Measurements from ENCODE around the gene CAVIN1.
"Not testable (repeated sequence)": the region's sequence is repeated elsewhere in the genome, so short reads cannot be mapped to it uniquely, and the experiment has no call there.

The CAVIN1 gene, protein sequence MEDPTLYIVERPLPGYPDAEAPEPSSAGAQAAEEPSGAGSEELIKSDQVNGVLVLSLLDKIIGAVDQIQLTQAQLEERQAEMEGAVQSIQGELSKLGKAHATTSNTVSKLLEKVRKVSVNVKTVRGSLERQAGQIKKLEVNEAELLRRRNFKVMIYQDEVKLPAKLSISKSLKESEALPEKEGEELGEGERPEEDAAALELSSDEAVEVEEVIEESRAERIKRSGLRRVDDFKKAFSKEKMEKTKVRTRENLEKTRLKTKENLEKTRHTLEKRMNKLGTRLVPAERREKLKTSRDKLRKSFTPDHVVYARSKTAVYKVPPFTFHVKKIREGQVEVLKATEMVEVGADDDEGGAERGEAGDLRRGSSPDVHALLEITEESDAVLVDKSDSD

DNA sequence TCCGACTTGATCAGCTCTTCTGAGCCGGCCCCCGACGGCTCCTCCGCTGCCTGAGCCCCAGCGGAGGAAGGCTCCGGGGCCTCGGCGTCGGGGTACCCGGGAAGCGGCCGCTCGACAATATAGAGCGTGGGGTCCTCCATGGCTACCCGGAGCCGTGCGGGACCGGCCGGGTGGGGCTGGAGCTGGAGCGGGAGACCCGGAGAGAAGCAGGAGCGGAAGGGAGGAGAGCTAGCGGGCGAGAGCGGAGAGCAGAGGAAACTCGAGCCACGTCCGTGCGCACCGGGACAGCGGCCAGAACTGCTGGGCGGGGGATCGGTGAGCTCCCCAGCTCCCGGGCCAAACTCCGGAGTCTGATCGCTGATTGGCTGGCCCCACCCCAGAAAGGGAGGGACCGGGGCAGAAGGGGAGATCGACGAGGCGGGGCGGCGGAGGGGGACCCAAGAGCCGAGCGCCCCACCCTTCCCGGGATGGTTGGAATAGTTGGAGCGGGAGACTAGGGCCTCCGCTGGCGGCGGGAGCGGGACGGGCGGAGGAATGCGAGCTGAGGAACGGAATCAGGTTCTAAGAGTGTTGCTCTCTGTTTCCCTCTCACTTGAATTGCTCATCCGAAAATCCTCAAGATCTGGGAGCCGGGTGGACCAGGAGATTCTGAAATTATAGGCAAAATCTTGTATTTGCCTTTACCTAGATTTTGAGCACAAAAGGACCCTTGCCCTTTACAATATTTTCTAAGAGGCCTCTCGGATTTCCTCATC lies at the start of gene CAVIN1:
TSS of gene CAVIN1 (minus strand) at position 299 of the 755 bp plus-strand sequence. CDS start at position 140, 159 bp downstream.
- DNase-seq (ENCODE audit: low spot score): no peak

DNA sequence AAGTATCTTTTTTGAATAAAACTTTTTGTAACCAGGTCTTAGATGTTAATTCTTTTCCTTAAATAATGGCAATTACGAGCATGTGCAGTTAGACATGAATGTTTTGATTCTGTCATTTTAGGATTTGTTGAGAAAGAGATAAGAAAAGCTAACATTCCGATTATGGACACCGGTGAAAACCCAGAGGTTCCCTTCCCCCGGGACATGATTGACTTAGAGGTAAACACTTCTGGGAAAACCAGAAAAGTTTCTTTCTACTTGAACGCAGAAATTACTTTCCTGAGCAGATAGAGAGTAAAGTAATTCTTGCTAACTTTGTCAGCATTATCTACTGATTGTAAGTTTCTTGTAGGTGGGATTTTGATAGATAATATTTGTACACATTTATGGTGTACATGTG lies 44.8 kb upstream of the CAVIN1 start:
- DNase-seq (ENCODE audit: low spot score): no peak

DNA sequence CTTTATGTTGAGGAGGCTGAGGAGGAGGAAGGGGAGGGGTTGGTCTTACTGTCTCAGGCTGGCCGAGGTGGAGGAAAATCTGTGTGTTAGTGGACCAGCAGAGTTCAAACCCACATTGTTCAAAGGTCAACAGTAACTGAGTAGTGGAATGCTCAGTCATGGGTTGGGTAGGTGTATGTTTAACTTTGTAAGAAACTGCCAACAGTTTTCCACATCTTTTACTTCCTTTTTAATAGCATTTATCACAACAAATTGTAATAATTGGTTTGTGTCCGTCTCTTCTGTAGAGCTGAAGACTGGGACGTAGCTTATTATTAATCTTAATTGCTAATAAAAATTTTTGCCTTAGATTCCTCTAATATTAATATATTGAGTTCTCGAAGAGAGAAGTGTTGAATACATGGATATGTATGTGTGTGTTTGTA lies 40.9 kb upstream of the CAVIN1 start:
- no peak for DNase-seq (ENCODE audit: low spot score)

DNA sequence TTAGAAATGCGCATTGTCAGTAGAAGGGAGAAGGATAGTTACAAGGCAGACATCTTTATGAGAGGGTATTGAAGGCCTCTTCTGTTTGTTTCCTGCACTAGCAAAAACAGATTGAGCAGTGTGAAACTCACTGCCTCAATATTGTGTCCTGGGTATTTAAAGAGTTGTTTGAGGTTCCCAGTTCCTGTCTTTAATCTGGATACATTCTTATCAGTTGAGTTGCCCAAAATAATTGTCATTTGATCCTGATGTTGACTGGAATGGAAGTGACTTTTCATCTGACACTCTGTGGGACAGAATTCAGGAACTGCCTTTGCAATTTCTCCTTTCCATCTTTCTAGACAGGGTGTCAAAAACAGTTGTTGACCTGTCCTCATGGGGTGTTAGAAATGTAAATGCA lies 37.3 kb upstream of the CAVIN1 start:
- no peak for DNase-seq (ENCODE audit: low spot score)

DNA sequence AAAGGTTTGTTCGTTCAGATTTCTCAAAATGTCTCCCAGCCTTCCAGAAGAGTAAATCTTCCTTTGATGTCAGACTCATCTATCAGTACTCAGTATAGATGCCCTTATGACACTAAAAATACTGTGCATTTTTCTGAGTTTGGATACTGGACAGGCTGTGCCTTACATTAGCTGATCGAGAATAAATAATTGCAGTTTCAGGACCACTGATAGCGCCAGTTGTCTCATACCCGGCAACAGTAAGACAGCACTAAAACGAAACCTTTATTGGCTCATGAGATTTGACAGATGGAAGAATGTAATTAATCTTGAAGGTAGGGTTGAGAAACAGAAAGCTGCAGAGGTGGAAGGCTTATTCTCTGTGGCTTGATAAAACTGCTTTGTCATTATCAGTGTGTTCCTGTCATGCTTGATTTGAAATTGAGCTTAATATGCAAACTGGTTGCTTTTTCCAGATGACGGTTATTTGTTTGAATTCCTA lies 36.8 kb upstream of the CAVIN1 start:
- DNase-seq (ENCODE audit: low spot score): peak; percentile 35

DNA sequence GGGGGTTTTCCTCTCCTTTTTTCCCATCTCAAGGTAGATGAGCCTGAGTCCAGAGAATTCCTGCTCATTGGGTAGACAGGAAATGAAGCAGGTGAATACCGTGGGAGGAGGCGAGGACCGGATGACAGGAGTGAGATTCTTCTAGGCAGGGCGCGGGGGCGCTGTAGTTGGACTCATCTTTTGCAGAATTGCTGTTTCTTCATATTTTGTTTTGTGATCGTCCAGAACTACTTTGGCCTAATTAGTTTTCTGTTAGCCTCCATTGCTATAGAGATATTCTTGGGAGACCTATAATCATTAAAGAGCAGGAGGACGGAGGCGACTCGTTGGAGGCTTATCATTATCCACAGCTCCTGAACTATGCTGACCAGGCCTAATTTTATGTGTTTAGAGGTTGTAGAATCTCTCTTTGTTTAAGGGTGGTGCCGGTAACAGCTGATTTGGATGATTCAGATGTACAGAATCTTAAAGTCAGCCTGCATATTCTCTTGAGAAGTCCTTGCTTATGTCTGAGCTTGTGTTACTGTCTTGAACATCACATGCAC lies 36.3 kb upstream of the CAVIN1 start:
- DNase-seq (ENCODE audit: low spot score): peak; percentile 7

DNA sequence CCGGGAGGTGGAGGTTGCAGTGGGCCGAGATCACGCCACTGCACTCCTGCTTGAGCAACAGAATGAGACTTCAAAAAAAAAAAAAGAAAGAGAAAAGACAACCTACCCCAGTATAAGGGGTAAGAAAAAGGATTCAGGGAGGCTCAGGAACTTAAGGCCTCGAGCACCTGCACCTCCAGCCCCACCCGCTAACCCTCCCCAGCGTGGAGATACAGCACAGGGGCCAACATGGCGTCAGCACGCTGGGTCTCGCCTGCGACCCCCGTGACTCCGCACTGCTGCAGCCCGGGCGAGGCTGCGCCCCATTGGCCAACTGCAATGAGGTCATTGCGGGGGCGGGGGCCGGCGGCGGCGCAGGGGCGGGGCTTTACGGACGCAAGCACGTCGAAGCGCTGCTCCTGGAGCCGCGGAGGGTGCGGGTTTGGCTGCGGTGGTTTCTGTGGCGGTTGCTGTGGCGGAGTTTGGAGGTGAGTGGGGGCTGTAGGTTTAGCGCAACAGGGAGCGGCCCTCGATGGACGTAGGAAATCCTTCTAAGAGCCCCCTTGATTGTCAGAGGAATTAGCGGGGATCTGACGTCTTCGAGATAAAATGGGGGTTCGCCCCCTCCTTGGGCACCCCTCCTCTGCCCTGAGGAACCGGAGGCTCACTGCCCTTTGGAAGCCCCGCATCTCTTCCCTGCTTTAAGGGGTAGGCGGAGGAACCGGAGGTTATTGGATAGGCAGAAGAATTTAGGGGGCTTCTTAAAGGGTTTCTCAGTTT lies 35.6 kb upstream of the CAVIN1 start, which contains the start of gene ATP6V0A1:
TSS of gene ATP6V0A1 (plus strand) at position 382 of the 759 bp plus-strand sequence. CDS start 2,017 bp downstream, outside the sequence.
- DNase-seq (ENCODE audit: low spot score): peak; percentile 82

DNA sequence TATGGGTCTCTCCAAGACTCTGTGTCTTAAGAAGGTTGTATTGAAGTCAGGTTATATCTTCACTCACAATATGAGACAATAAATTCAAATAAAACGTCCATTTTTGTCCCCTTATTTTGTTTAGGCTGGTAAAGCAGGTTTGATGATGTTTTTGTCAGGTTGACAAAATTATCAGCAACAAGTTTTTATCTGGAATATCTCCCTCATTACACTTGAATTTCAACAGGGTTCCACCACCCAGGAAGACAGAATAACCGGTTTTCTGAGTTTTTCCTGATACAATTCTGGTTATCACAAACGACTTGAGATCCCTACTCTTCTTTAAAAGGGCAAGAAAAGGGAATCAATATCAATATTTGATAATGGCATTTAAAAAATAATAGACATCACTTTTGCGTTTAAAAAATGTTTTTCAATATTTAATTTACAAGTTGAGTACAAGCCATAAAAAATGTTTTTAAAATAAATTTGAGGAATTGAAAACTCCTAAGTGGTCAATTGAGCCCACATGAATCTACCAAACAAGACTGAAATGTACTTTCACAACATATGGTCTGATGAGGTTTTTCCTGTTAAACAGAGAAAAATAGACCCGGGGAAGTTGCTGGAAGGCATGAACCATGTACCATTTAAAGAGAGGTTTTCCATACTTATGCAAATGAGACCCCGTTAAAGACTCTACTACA lies 34.2 kb upstream of the CAVIN1 start:
- no peak for DNase-seq (ENCODE audit: low spot score)

DNA sequence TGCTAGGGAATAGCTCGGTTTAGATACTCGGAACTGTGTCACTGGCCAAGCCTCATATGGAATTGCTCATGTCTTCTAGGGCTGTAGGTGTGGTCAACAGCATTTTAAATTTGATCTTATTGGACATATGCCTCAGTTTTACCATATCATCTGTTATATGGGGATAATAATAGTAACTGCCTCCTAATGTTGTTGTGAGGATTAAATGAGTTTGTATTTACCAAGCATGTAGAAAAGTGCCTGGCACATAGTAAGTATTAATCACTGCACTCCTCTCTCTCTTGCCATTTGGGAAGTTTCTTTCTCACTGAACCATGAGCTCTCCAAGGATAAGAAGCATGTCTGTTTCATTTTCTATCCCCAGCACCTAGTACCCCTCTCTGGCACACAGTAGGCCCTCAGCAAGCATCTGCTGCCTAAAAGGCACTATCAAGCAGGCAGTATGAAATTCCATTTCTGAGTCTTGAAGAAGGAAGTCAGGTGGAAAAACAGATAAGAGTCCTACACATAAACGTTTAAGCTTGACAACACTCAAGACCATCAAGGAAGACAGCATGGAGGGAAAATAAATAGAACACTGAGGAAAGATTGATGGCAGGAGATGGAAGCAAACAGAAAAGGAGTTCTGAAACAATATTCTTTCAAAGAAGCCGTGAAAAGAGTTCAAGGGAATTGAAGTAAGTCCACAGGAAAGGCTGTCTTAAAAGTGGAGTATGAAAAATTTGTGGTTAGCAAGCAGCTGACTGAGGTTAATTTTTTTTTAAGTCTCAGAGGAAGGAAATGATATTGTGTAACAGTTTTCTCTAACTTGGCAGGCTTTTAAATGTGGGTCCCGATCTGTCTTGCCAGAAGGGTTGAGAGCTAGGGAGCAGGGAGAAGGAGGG lies 33.4 kb upstream of the CAVIN1 start:
- peak; percentile 58 for DNase-seq (ENCODE audit: low spot score)

DNA sequence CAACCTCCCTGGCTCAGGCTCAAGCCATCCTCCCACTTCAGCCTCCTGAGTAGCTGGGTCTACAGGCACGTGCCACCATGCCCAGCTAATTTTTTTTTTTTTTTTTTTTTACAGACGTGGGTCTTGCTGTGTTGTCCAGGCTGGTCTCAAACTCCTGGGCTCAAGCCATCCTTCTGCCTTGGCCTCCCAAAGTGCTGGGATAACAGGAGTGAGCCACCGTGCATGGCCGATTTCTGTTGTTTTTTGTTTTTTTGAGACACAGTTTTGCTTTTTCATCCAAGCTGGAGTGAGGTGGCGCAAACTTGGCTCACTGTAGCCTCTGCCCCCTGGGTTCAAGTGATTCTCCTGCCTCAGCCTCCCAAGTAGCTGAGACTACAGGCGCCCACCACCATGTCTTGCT lies 31.9 kb upstream of the CAVIN1 start:
- DNase-seq (ENCODE audit: low spot score): not testable (repeated sequence)

DNA sequence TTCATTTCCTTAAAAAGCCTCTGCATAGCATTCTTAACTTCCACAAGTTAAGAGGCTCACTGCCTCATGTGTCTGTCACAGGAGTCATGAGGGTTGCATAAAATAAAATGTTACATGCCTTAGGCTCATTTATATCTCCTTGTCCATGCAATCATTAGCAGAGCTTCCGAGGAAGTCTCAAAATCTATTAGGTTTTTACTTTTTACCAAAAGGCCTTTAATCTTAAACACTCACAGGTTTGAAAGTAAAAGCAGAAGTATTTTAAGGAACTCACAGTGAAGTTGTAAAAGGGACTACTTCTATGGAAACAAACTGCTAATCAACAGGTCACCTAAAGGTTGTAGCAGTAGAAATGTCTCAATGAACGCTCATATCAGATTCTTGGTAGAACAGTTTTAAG lies 30.4 kb upstream of the CAVIN1 start:
- no peak for DNase-seq (ENCODE audit: low spot score)

DNA sequence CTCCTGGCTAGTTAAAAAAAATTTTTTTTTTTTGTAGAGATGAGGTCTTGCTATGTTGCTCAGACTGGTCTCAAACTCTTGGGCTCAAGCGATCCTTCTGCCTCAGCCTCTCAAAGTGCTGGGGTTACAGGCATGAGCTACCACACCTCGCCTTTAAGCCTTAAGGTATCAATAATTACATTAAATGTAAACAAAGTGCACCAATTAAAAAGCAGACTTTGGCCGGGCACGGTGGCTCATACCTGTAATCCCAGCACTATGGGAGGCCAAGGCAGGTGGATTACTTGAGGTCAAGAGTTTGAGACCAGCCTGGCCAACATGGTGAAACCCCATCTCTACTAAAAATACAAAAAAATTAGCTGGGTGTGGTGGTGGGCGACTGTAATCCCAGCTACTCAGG lies 28.2 kb upstream of the CAVIN1 start:
- not testable (repeated sequence) for DNase-seq (ENCODE audit: low spot score)

DNA sequence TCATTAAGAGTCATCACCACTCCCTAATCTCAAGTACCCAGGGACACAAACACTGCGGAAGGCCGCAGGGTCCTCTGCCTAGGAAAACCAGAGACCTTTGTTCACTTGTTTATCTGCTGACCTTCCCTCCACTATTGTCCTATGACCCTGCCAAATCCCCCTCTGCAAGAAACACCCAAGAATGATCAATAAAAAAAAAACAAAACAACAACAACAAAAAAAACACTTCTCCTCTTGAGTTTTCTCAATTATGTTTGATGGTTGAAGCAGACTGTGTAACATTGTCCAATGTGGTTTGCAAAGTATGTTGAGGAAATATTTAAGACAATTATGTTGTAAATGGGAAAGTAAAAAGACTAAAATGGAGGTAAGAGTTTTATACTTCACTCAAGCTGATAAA lies 26.8 kb upstream of the CAVIN1 start:
- not testable (repeated sequence) for DNase-seq (ENCODE audit: low spot score)

DNA sequence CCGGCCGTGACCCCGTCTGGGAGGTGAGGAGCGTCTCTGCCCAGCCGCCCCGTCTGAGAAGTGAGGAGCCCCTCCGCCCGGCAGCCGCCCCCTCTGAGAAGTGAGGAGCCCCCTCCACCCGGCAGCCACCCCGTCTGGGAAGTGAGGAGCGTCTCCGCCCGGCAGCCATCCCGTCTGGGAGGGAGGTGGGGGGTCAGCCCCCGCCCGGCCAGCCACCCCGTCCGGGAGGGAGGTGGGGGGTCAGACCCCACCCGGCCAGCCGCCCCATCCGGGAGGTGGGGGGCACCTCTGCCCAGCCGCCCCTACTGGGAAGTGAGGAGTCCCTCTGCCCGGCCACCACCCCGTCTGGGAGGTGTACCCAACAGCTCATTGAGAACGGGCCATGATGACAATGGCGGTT lies 26.1 kb upstream of the CAVIN1 start:
- not testable (repeated sequence) for DNase-seq (ENCODE audit: low spot score)

DNA sequence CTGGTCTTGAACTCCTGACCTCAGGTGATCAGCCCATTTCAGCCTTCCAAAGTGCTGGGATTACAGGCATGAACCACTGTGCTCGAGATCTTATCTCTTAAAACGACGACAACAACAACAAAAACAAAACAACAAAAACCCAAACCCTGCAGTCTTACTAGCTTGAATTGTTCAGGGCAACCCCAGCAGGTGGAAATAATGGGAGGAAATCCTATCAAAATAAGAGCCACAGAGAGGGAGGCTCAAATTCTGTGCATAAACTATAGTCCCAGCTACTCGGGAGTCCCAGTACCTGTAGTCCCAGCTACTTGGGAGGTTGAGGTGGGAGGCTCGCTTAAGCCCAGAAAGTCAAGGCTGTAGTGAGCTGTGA lies 19.1 kb upstream of the CAVIN1 start:
- DNase-seq (ENCODE audit: low spot score): no peak

DNA sequence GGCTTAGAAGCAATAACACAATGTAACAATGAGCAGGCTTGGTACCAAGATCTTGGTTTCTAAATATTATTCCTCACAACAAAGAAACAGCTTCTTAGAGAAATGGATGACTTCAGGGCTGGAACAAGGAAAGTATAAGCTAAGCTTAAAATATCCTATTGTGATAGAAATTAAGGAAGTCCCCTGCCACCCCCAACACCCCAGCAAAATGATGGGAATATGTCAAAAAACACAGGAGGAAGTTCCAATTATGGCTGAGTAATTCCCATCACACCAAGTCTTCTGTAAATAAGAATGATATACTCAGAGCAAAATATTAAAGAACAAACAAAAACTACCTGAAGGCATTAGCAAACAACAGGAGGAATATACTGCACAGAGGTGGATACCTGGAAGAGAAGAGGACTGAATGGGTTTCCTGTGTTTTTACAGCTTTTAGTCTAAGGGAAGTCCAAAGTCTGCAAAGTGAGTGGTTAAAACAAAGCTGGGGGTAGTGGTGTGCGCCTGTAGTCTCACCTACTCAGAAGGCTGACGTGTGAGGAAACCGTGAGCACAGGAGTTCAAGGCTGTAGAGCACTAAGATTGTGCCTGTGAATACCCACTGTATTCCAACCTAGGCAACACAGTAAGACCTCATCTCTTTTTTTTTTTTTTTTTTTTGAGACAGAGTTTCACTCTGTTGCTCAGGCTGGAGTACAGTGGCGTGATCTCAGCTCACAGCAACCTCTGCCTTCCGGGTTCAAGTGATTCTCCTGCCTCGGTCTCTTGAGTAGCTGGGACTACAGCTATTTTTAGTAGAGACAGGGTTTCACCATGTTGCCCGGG lies 18.5 kb upstream of the CAVIN1 start:
- no peak for DNase-seq (ENCODE audit: low spot score)

DNA sequence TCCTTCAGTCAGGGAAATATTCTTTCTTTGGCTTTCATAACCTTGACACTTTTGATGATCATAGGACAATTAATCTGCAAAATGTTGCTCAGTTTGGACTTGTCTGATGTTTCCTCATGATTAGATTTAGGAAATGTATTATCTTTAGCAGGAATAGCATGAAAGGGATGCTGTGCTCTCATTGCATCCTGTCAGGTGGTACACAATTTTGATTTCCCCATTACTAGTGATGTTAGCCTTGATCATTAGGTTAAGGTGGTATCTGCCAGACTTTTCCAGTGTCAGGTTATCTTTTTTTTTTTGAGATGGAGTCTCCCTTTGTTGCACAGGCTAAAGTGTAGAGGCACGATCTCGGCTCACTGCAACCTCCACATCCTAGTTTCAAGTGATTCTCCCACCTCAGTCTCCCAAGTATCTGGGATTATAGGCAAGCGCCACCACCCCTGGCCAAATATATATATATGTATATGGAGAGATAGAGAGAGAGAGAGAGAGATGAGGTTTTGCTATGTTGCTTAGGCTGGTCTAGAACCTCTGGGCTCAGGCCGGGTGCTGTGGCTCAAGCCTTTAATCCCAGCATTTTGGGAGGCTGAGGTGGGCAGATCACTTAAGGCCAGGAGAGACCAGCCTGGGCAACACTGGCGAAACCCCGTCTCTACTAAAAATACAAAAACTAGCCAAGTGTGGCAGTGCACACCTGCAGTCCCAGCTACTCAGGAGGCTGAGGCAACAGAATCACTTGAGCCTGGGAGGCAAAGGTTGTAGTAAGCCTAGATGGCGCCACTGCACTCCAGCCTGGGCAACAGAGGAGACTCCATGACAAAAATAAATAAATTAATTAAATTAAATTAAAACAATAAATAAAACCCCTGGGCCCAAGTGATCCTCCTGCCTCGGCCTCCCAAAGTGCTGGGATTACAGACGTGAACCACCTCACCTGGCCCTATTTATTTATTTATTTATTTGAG lies 15.8 kb upstream of the CAVIN1 start:
- peak; percentile 55 for DNase-seq (ENCODE audit: low spot score)

DNA sequence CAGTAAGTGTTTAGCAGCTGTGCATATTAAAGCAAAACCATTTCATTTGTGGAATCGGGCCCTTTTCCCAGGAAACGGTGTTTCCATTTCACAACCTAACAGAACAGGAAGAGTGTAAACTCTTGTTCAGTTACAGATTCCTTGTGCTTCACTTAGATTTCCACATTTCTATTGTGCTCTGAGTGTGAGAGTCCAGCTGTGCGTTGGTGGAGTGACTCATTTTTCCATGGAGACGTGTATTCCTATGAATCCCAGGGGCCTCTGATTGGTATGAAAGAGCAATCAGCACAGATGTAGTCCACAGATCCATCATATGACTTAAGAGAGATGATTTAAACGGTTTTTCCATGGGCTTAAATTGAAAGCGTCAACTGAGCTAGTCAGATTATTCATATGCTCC lies 13.3 kb upstream of the CAVIN1 start:
- DNase-seq (ENCODE audit: low spot score): no peak

Data from CD4-positive, alpha-beta T cell treated with Interleukin-2 at 100 ng/mL for 4 hours (primary cell).